Glomerular visceral epithelial cell (primary cell): ENCODE measurements around the gene MAOA.

ENCODE experiments used
- DNase-seq: peaks from one replicate; pipeline ENCODE4 v3.0.0-alpha.2; 2016; ENCODE audit errors: extremely low spot score

Gene MAOA

DNA sequence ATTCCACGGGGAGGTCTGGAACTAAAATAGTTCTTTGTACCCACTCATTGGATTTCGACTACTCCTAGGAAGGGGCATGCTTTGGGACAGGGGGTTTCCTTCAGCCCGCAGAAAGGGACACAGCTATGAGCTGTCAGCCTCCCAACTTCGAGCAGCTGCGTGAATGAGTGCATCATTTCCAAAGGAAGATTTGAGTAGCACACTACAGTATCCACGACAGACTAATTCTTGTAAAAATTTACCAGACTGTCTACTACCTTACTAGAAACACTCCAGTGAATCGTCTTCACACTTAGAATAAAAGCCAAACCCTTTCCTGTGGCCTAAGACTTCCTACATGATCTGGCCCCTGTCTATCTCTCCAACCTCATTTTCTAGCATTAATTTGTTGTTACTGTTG is 101.9 kb downstream of the MAOA start:
- no peak for DNase-seq

- no peak for DNase-seq
Measured at GRCh38 chrX:43785930-43786591, 130.0 kb downstream of the MAOA start.
